T-helper 17 cell (primary cell): ENCODE measurements around the gene CARNS1. TPM values are rescaled to one million over a fixed set of nuclear protein-coding genes. Genes with fewer than 3 reads are reported as not detected.
"Not testable (repeated sequence)": the region's sequence is repeated elsewhere in the genome, so short reads cannot be mapped to it uniquely, and the experiment has no call there.

Source experiments
- ATAC-seq: fragments of 150-1000 bp; cut with Tn5 transposase; 2 replicates; pipeline ENCODE4 v1.10.0; 2021; ENCODE audit warnings: mild to moderate bottlenecking, moderate library complexity
- DNase-seq, 3 donors: peaks; one replicate each; pipeline versions ENCODE4 v3.0.0 to v3.0.0-alpha.2; 2020 to 2021
- H3K9me3 ChIP-seq: one replicate; pipeline ENCODE4 v1.7.0; 2013; ENCODE audit warnings: low read length, mild to moderate bottlenecking; ENCODE audit not compliant: control insufficient read depth, poor library complexity, severe bottlenecking
- H3K27ac Mint-ChIP-seq: one replicate; pipeline ENCODE4 v1.8.0; 2022; ENCODE audit warnings: mild to moderate bottlenecking, moderate library complexity, mixed read lengths
- H3K27me3 Mint-ChIP-seq: one replicate; pipeline ENCODE4 v1.8.0; 2022; ENCODE audit warnings: mixed read lengths
- H3K36me3 Mint-ChIP-seq: one replicate; pipeline ENCODE4 v1.8.0; 2022; ENCODE audit warnings: low read depth, mixed read lengths
- H3K4me1 Mint-ChIP-seq: one replicate; pipeline ENCODE4 v1.8.0; 2022; ENCODE audit warnings: mild to moderate bottlenecking, mixed read lengths
- H3K4me3 Mint-ChIP-seq: one replicate; pipeline ENCODE4 v1.8.0; 2022; ENCODE audit warnings: mild to moderate bottlenecking, moderate library complexity, mixed read lengths
- total RNA-seq, 4 donors: library from RNA in 2 of 4; stranded (reverse) in 2 of 4; gene quantifications; one replicate each; pipeline ENCODE4 v1.2.3 and lab custom pipeline; 2022 to 2026

CARNS1 gene
- total RNA-seq, 2 donors from 2014 or later = 4.5 to 7.5 TPM

DNA sequence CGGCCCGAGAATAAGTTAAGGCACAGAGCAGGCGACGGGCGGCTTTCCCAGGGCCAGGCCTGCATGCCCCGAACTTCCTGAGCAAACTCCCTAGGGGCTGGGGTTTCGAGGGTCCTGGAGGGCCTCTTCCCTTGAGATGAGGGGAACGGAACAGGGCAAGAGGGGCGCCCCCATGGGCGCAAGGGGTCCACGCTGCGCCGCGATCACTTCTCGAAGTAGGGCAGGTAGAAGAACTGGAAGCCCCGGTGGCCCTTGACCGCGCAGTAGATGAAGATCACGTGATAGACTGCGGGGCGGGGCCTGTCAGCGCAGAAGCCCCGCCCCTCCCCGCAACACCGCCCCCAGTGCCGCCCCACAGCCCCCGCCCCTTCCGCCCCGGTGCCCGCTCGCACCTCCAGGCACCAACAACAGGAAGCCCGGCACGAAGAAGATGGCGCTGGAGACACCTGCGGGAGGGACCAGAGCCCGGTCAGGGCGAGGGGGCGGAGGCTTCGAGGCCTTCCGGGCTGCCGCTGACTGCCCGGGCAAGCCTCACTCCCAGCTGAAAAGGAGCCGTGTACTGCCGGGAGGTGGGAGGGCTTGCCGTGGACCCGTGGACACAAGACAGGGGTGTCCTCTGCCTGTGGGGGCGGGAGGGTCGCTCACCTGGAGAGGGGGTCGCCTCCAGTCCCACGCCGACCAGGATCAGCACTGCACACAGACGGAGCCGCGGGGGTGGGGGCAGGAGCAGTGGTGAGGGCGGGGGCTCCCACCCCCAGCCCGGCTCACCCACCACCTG is 49.1 kb downstream of the CARNS1 start:
- DNase-seq (peak; percentile 88 to 92 (median 92)), ATAC-seq (peak; percentile 84)
- peaks cover 22% of the 10 kb centered on the region for H3K4me1 Mint-ChIP-seq
- no peaks in the 10 kb centered on the region for H3K27me3 Mint-ChIP-seq
- peak overlapping the region; percentile 91 for H3K4me3 Mint-ChIP-seq
- H3K27ac Mint-ChIP-seq = peak overlapping the region; percentile 83
- H3K9me3 ChIP-seq = no peaks in the 10 kb centered on the region
- H3K36me3 Mint-ChIP-seq = no peaks in the 10 kb centered on the region

DNA sequence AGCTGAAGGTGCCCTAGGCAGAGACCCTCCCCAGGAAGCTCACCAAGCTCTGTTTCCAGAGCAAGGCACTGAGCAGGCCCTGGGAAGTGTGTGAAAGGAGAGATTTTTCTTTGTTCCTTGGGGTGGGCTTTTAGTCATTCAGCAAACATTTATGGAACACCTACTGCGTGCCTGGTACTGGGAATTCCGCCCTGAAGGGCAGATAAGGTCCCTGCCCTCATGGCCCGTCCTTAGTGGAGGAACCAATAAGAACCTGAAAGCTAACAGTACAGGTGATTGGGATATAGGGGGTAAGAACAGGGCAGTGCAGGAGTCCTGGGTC is 49.7 kb downstream of the CARNS1 start:
- peak overlapping the region; percentile 91 for H3K4me3 Mint-ChIP-seq
- DNase-seq = no peak

DNA sequence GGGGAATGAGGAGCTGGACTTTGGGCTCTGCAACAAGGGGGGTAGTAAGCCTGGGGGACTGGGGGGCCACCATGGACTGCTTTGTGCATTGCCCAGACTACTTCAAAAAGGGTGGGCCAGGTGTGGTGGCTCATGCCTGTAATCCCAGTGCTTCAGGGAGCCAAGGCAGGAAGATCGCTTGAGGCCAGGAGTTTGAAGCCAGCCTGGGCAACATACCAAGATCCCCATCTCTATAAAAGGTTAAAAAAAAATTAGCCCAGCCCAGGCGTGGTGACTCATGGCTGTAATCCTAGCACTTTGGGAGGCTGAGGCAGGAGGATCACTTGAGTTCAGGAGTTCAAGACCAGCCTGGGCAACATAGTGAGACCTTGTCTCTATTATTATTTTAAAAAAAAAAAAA is 50.1 kb downstream of the CARNS1 start:
- peak overlapping the region; percentile 91 for H3K4me3 Mint-ChIP-seq
- DNase-seq, H3K27me3 Mint-ChIP-seq, ATAC-seq, H3K36me3 Mint-ChIP-seq, H3K9me3 ChIP-seq: not testable (repeated sequence)
- H3K4me1 Mint-ChIP-seq = peaks cover 20% of the 10 kb centered on the region
- H3K27ac Mint-ChIP-seq = peak overlapping the region; percentile 83

More for the DNA sequence above, 49.7 kb downstream of the CARNS1 start:
- ATAC-seq = no peak
- no peaks in the 10 kb centered on the region for H3K9me3 ChIP-seq
- Mint-ChIP-seq H3K27ac (peak overlapping the region; percentile 83), H3K36me3 (no peaks in the 10 kb centered on the region), H3K4me1 (peaks cover 20% of the 10 kb centered on the region), H3K27me3 (no peaks in the 10 kb centered on the region)

DNA sequence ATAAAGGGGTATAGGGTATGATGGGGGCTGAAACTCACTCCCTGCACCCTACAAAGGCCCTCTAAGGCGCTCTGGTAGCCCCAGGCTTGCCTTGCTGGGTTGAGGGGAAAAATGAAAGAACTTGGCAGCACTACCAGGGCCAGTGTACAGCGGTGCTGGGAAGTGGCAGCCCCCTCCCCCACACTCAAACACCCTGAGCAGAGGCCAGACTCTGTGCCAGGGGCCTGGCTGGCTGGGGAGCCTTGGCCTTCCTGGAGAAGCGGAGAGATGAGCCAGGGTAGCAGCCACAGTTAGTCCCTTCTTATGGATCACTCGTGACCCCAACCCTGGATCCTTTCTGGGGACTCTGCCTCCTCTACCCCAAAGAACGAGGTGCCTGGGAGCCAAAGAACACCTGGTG is 50.9 kb downstream of the CARNS1 start:
- Mint-ChIP-seq H3K27me3 (no peaks in the 10 kb centered on the region), H3K4me1 (peaks cover 20% of the 10 kb centered on the region), H3K36me3 (no peaks in the 10 kb centered on the region), H3K4me3 (no peak overlapping the region), H3K27ac (peak overlapping the region; percentile 93)
- ATAC-seq = no peak
- DNase-seq = no peak
- H3K9me3 ChIP-seq = no peaks in the 10 kb centered on the region

DNA sequence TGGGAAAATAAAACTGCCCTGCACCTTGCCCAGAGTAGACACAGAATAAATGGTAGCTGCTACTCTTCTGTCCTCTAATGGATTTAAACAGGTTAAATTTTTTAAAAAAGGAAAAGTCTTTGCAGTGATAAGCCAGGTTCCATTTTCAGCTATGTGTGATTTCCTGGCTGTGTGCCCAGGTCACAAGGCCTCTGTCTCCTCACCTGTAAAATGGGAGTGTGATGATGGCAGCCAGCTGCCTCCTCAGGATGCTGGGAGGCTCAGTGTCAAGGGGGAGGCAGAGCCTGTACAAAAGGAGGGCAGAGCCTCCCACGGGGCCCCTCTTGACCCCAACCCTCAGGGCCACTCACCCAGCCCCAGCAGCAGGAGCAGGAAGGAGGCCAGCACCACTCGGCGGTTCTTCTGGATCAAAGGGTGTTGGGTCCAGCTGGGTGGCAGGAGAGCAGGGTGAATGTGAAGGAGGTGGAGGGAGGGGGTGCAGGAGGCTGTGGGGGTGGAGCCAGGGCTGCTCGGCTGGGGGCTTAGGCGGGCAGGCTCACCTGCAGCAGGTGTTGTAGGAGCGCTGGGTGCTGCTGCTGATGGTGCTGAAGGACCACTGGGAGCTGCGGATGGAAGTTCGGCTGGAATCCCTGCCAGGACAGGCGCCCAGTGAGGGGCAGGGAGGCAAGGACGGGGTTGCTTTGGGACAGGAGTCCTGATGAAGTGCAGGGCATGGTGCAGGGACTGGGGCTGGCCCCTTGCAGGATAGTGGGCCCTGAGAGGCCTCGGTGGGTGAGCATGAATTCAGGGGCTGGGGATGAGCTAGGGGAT is 51.7 kb downstream of the CARNS1 start:
- Mint-ChIP-seq H3K36me3 (no peaks in the 10 kb centered on the region), H3K27ac (peak overlapping the region; percentile 93), H3K27me3 (no peaks in the 10 kb centered on the region), H3K4me3 (peak overlapping the region; percentile 92), H3K4me1 (peaks cover 20% of the 10 kb centered on the region)
- no peak for ATAC-seq
- no peaks in the 10 kb centered on the region for H3K9me3 ChIP-seq
- DNase-seq = no peak

- ATAC-seq (no peak), DNase-seq (no peak)
- H3K9me3 ChIP-seq = no peaks in the 10 kb centered on the region
- no peaks in the 10 kb centered on the region for H3K36me3 Mint-ChIP-seq
- peak overlapping the region; percentile 93 for H3K27ac Mint-ChIP-seq
- H3K4me3 Mint-ChIP-seq = peak overlapping the region; percentile 92
- peaks cover 20% of the 10 kb centered on the region for H3K4me1 Mint-ChIP-seq
- no peaks in the 10 kb centered on the region for H3K27me3 Mint-ChIP-seq
Observed at GRCh38 chr11:67468056-67468455, 52.6 kb downstream of the CARNS1 start.

DNA sequence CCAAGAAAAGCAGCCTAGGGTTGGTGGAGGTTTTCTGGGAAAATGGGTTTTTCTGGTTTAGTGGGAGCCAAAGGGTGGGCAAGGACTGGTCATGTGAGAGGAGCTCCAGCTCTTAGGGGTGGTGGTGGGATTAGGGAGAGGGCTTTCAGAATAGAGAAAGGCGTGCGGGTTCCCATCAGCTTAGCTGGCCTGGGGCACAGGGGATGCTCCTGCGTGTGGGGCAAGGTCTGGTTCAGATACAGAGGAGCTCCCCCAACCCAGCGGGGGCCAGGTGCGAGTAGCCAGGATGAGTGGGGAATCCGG is 52.9 kb downstream of the CARNS1 start:
- Mint-ChIP-seq H3K4me1 (peaks cover 20% of the 10 kb centered on the region), H3K4me3 (peak overlapping the region; percentile 92), H3K27ac (peak overlapping the region; percentile 93), H3K36me3 (no peaks in the 10 kb centered on the region), H3K27me3 (no peaks in the 10 kb centered on the region)
- no peak for ATAC-seq
- DNase-seq = no peak
- H3K9me3 ChIP-seq = no peaks in the 10 kb centered on the region

DNA sequence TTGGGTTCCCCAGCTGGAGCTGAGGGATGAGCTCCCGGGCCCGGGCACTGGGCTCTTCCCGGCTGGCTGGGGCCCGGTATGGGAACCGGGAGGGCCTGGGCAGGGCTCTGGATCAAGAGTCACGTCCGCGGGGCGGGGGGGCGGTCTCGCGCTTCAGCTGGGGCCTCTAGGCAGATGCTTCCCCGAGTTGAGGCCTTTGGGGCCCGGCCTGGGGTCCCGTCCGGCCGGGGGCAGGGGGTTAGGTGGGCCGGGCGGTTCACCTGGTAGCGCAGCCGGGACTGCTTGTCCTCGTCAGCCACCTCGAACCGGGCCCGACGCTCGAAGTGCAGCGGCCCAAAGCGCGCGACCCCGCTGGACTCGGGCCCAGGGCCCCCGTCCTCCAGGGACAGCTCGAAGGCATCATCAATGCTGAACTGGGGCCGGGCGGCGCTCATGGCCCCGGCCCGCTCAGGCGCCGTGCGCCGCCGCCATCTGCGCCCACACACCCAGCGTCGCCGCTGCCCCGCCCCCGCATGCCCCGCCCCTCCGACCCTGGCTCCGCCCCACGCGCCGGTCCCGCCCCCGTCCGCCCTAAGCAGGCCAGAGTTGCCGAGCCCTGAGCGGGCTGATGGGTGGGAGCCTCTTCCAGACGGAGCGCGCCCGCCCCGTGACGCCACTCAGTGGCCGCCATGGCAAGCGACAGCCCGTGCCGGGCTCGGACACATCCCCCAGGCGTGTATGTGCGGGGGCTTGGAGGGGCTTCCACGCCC is 53.5 kb downstream of the CARNS1 start, which contains the start of gene TMEM134:
TSS of gene TMEM134 (minus strand) at position 493 of the 749 bp plus-strand sequence. CDS start at position 434, 59 bp downstream.
- peak within 1 kb of the TSS; percentile 92 for H3K4me3 Mint-ChIP-seq
- peak; percentile 82 for ATAC-seq

DNA sequence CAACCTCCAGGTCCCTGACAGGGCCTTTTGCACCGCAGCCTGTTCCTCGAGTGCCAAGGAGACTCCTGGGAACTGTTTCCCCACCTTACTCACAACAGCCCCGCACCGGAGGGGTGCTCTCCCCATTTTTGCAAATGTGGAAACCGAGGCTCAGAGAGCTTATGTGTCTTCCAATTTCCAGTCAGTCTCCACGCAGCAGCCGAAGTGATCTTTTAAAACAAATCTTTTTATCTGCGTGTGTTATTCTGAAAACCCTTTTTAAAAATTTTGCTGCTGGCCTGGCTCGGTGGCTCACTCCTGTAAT is 54.0 kb downstream of the CARNS1 start:
- H3K9me3 ChIP-seq = no peaks in the 10 kb centered on the region
- H3K4me1 Mint-ChIP-seq = peaks cover 18% of the 10 kb centered on the region
- H3K27me3 Mint-ChIP-seq = no peaks in the 10 kb centered on the region
- ATAC-seq (no peak), DNase-seq (no peak)
- peak overlapping the region; percentile 92 for H3K4me3 Mint-ChIP-seq
- H3K27ac Mint-ChIP-seq = peak overlapping the region; percentile 93
- H3K36me3 Mint-ChIP-seq = no peaks in the 10 kb centered on the region

More for the DNA sequence above, 53.5 kb downstream of the CARNS1 start, which contains the start of gene TMEM134:
- Mint-ChIP-seq H3K27ac (peak within 1 kb of the TSS; percentile 93), H3K27me3 (no peaks in the 10 kb centered on the region), H3K4me1 (peaks cover 20% of the 10 kb centered on the region), H3K36me3 (no peaks in the 10 kb centered on the region)
- DNase-seq = peak; percentile 87 to 89 (median 89)
- no peaks in the 10 kb centered on the region for H3K9me3 ChIP-seq

- Mint-ChIP-seq H3K4me1 (peaks cover 11% of the 10 kb centered on the region), H3K27ac (peak overlapping the region; percentile 93), H3K36me3 (no peaks in the 10 kb centered on the region), H3K4me3 (no peak overlapping the region), H3K27me3 (no peaks in the 10 kb centered on the region)
- DNase-seq (no peak), ATAC-seq (no peak)
- H3K9me3 ChIP-seq = no peaks in the 10 kb centered on the region
Observed at GRCh38 chr11:67470337-67471002, 55.0 kb downstream of the CARNS1 start.

DNA sequence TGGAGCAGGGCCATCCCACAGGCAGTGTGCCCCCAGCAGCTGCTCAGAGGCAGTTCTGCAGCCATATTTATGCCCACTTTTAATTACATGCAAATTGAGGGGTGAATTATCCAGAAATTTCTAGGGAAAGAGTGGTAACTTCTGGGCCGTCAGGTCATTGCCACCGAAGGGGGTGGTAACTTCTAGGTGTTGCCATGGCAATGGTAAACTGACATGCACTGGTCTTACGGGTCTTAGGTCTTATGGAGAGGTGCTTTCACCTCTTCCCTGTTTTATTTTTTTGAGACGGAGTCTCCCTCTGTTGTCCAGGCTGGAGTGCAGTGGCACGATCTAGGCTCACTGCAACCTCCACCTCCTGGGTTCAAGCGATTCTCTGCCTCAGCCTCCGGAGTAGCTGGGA is 57.4 kb downstream of the CARNS1 start:
- no peak for DNase-seq
- no peak overlapping the region for H3K4me3 Mint-ChIP-seq
- no peaks in the 10 kb centered on the region for H3K36me3 Mint-ChIP-seq
- H3K9me3 ChIP-seq = no peaks in the 10 kb centered on the region
- H3K27ac Mint-ChIP-seq = no peak overlapping the region
- ATAC-seq = no peak
- H3K4me1 Mint-ChIP-seq = peaks cover 4% of the 10 kb centered on the region
- no peaks in the 10 kb centered on the region for H3K27me3 Mint-ChIP-seq
